GM19193 (cell line): ENCODE results near the gene SLC39A3.

Experiments
- POLR2A ChIP-seq: IDR thresholded peaks from 4 replicates; pipeline ENCODE4 v1.6.1; 2011; ENCODE audit not compliant: insufficient read depth, insufficient read length; ENCODE audit errors: extremely low read depth

SLC39A3 gene, protein sequence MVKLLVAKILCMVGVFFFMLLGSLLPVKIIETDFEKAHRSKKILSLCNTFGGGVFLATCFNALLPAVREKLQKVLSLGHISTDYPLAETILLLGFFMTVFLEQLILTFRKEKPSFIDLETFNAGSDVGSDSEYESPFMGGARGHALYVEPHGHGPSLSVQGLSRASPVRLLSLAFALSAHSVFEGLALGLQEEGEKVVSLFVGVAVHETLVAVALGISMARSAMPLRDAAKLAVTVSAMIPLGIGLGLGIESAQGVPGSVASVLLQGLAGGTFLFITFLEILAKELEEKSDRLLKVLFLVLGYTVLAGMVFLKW

DNA sequence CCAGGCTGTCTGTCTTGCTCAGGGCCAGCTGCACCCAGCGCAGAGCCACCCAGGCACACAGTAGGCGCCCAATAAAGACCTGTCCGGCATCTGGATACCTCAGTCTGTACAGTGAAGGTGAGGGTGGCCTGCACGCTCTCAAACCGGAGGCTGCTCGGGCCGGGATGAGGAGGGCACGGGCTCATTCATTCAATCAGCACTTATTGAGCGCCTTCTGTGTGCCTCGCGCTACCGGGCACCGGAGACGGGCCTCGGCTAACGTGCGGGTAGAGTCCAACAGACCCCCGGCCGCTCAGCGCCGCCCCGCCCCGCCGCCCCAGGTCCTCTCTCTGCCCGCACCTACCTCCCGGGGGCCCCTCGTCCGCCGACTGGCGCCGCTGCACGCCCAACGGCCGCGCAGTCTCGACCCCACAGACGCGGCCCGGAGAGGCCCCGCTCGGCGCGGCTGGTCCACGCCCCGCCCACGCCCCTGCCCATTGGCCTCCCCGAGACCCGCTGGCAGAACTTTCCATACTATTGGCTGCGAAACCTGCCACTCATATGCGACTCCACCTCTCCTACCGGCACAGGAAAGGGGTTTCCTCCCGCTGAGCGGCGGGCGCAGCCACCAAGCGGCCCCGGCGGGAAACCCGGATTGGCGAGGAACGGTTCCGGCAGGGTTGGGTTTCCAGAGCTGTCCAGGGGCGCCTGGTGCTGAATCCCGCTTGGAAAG lies at the start of gene SLC39A3:
Gene SLC39A3 (minus strand): TSS at position 416 of the 712 bp plus-strand sequence. CDS start 2,760 bp downstream, outside the sequence.
- peak; percentile 69 for TF ChIP-seq POLR2A

DNA sequence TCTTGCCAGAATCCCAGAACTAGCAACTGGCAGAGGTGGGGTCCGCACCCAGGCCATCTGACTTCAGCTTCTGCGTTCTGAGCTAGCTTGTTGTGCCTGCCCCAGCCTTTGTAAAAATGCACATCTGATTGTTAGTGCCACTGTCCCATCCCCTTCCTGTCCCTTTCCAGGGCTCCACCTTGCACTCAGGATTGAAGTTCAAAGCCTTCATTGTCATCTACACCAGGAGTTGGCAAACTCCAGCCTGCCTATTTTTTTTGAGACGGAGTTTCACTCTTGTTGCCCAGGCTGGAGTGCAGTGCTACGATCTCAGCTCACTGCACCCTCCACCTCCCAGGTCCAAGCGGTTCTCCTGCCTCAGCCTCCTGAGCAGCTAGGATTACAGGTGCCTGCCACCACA lies 48.4 kb upstream of the SLC39A3 start:
- TF ChIP-seq POLR2A, result no peak

DNA sequence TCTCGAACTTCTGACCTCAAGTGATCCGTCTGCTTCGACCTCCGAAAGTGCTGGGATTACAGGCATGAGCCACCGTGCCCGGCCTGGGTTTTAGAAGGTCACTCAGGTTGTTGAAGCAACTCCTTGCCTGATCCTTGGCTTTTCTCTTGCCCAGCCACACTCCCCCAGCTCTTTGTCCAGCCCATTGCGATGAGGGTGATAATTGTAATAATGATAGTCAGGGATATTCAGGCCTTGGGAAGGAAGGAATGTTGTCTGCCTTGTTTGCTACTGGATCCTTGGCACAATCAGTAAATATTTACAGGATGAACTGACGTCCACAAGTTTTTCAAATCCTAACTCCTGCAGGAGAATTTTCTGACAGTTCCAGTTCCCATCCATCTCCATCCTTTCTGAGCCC lies 47.3 kb upstream of the SLC39A3 start:
- no peak for TF ChIP-seq POLR2A

DNA sequence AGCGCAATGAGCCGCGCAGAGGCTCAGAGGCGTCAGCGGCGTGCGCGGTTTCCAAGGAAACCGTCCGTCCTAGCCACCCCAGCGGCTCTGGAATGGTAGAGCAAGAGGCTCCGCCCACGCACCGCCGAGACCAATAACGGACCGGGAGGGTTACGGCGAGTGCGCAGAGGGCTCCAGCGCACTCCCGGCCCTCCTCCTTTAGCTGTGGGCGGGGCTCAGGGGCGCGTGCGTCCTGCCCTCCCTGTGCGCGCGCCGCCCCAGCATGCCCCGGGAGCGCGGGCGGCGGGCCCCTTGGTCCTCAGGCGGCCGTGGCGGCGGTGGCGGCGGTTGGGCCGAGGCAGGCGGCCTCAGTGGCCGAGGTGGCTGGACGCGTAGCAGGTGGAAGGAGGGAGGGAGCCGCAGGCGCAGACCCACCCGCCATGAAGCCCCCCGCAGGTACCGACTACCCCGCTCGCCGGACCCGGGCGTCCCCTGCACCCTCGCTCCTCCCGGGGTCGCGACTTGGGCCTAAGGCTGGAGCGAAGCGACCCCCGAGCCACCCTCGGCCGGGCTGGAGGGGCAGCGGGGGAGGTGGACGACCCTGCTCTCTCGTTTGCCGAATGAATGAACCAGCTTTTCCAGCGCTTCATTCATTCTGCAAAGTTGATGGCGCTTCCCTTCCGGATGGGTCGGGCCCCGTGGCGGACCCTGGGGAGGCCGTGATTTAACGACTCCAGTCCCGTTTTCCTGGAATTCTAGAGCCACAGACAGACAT lies 45.6 kb upstream of the SLC39A3 start, which contains the start of gene THOP1:
Gene THOP1 (plus strand): TSS at position 260 of the 754 bp plus-strand sequence. CDS start 160 bp downstream, at position 420.
- peak; percentile 92 for TF ChIP-seq POLR2A

DNA sequence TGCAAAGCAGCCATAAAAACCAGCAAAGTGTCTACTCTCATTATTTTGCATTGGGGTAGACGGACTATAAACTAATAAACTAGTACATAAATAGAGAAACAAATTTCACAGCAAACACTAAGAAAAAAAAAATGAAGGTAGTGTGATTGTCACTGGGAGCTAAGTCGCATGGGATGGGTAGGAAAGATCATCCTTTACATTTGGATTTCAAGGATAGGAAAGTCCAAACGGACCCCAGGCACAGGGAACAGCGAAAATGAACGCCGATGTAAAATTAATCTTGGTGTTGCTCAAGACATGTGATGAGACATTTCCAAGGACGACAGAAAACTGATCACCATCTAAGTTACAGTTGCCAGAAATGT lies 43.9 kb upstream of the SLC39A3 start:
- TF ChIP-seq POLR2A, result no peak

DNA sequence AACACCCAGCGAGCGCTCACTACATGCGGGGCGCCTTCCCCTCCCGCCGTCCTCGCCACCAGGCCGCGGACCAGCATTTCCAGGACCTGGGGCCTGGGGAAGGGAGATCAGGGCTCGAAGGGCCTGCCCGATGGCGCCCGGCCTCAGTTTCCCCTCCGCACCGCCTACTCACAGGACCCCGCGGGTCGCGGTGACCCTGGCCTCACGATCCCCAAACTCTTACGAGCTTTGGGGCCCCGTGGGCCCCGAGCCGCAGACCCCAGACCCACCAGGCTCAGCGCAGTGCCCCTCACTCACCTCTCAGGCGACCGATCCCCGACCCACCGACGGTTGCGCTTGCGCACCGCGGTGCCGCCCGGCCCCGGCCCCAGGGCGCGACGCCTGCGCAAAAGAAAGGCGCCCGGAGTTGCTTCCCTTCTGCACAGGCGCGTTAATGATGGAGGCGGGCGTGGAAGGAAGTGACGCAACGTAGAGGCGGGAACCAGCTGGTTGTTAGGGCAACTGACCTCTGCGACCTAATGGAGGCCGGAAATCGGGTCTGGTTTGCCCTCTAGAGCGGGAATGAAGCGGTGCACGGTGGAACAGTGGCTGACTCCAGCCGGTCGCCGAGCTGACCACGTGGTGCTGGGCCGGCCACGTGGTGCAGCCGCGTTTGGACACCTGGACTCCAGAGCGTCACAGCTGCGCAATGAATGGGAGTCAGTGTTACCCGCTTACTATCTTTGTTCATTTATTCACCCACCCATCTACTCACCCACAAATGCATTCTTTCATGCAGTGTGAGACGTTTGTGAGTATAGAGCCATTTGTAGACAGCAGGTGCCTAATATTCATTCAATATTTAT lies 43.3 kb upstream of the SLC39A3 start, which contains the start of gene SGTA:
Gene SGTA (minus strand): TSS at position 338 of the 845 bp plus-strand sequence. CDS start 14,205 bp downstream, outside the sequence.
- TF ChIP-seq POLR2A, result peak; percentile 89

DNA sequence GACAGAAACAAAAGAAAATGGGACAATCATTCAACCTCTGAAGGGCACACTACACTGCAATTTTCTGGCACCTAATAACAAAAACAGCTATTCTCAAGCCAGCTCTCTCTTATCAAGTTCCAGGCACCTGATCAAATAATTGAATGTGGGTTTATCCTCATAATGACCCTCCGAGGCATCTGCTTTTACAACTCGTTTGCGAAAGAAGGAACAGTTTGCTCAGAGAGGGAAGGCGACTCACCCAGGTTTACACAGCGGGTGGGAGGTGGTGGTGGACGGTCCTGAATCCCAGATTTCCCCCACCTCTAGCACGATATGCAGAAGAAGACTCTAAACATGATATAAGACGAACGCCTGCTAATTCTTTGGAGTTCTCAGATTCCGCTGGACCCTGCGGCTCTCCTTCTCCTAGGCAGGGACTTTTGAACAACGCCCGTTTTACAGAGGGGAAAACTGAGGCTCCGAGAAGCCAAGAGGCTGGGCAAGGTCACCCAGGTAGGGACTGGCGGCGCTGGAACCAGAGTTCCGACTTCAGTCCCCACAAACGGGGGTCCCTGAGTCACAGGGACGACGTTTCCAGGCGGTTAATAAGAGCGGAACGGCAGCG lies 42.6 kb upstream of the SLC39A3 start:
- no peak for TF ChIP-seq POLR2A

DNA sequence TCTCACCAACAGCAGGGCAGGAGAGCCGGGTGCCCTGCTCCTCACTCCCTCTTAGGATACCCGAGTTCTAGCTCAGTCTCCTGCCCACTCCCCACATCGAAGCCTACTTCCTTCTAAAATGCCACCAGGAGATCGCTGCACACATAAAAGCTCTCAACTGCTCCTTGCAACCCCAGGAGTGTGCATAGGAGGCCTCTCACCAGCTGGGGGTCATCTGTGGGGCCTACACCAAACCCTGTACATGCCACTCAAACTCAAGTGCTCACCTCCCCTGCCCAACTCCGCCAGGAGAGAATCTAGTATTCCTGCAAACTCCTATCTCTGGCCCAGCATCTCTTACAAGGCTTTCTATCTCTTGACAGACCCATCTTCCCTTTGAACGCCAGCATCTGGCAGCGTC lies 40.5 kb upstream of the SLC39A3 start:
- no peak for TF ChIP-seq POLR2A

DNA sequence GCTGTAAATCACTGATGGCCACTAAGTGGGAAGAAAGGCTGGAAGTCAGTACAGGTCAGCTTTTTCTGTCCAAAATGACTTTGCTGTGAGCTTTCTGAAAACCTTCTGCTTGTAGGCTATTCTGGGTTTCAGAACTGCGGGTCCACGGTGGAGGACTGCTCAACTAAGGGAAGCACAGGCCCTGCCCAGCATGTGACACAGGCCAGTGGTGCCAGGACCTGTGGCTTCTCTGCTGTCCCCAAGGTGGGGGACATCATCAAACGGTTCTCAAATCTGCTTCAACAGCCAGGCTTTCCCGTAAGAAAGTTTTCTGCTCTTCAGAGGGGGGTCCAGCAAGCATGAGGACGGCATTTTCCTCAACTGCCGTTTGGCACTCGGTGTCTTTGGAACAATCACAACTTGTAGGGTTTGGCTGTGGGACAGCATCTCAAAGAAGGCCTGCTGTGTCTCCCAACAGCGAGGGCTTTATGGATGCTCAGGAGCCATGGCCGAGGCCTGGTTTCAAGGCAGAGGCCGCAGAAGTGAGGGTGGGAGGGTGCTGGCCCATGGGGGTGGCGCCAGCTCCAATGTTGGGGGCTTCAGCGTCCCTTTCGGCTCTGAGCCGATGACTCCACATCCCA lies 39.4 kb upstream of the SLC39A3 start:
- TF ChIP-seq POLR2A, result no peak

DNA sequence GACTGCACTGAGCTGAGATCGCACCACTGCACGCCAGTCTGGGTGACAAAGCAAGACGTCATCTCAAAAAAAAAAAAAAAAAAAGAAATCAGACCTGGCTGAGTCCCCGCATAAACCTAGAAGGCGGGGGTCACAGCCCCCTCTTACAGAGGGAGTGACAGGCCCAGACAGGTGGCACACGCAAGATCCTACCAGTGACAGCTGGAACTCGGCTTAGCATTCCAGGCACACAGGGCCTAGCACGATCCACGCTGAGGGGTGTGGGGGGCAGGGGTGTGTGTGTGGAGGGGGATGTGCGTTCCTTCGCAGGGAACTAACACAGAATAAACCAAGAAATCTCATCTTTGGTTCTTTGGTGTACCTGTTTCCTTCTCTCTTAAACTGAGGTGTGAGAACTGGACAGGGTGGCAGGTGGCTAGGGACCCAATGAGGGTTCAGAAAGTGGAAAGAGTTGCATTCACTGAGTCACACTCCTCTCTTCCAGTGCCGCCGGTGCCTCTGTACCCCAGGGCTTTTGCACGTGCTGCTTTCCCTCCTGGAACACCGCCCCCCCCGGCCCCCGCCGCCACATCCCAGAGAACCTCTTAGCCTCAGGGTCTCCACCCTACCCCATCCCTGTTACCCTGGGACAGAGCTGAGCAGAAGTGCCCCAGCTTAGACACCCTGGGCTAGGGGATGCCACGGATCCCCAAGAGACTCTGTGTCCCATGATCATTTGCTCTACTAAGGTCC lies 38.3 kb upstream of the SLC39A3 start:
- no peak for TF ChIP-seq POLR2A

DNA sequence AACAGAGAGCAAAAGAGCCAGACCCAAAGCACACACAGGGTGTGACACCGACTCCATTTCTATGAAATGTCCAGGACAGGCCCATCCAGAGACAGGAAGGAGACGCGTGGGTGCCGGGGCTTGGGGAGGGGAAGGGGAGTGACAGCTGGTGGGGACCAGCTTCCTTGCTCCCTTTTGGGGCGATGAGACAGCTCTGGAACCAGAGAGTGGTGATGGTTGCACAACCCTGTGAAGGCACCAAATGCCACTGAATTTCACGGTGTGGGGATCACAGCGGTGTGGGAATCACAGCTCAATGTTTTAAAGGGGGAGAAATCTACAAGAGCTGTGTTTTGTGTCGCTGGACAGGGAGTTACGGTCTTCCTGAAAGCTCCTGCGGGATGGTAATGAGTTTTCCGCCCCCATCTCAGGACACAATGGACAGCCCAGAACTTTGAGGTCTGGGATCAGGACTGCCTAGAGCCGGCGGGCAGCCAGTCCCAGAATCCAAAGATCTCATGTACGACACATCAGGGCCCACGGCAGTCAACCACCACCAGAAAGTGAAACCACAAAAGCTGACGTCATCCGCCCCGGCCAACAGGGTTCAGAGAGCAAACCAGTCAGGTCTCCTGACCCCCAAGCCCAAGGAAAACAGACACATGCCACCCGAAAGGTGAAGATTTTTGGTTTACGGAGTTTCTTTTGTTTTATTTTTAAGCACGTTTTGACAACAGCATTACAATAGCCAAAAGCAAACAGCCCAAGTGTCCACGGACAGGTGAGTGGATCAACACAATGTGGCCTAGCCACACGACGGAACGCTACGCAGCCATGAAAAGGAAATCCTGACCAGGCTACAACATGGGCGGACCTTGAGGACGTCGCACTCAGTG lies 36.0 kb upstream of the SLC39A3 start:
- peak; percentile 32 for TF ChIP-seq POLR2A

DNA sequence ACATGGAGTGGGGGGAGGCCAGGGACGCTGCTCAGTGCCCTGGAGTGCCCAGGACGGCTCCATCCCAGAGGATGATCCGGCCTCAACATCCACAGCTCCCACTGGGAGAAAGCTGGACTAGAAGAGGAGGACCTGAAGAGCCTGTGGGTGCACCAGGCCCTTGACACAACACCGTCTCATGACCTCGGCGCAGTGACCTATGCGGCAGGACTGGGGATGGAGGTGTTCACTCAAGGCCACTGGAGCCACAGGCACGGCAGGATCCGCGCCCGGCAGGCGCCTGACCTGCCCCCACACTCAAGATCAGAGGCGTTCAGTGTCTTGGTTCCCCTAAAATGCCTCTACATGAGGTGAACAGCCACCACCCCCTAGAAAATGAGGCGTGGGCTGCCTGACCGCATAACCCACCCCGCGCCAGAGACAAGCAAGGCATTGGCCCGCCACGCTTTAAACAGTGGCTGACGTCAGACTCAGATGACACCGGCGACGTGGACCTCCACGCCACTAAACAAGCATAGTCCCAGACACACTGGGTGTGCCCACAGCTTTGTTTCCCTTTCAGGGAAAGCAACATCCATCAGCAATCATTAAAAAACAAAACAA lies 35.2 kb upstream of the SLC39A3 start:
- no peak for TF ChIP-seq POLR2A
